H1 (cell line): ENCODE measurements around the gene TMCC1. TPM values are rescaled to one million over a fixed set of nuclear protein-coding genes. Genes with fewer than 3 reads are reported as not detected.

Experiments used
- CTCF ChIA-PET: fragments of 300-600 bp; sonication (Branson Sonifier 250); formaldehyde crosslinking; loops from one replicate; lab custom pipeline; 2021; ENCODE audit not compliant: partially characterized antibody; lab: Charles Lee
- POLR2A ChIA-PET: fragments of 300-600 bp; sonication (Branson Sonifier 250); formaldehyde crosslinking; loops from one replicate; lab custom pipeline; 2021; ENCODE audit warnings: inconsistent platforms; ENCODE audit not compliant: partially characterized antibody; lab: Charles Lee
- DNase-seq, 2 experiments: peaks; one replicate each; pipeline versions ENCODE4 v3.0.0 to v3.0.0-alpha.2; 2010 to 2022; ENCODE audit warnings: low spot score in 2 of 2, low read depth in 1 of 2, mixed read lengths in 1 of 2
- FAIRE-seq: peaks from 2 replicates; lab custom pipeline; 2011; peaks lifted over from hg19 to GRCh38; lab: Jason Lieb, UNC
- H2AFZ ChIP-seq: 2 replicates; pipeline ENCODE4 v1.8.1; 2012; ENCODE audit warnings: low read length, inconsistent platforms
- H2AK5ac ChIP-seq: 2 replicates; pipeline ENCODE4 v1.6.1; 2013; ENCODE audit warnings: low read depth, low read length
- H2BK120ac ChIP-seq: replicated peaks from 2 replicates; pipeline ENCODE3; 2013; ENCODE audit warnings: low read depth, low read length, inconsistent platforms
- H2BK12ac ChIP-seq: 2 replicates; pipeline ENCODE4 v1.6.1; 2013; ENCODE audit warnings: low read depth, low read length
- H2BK15ac ChIP-seq: 2 replicates; pipeline ENCODE4 v1.6.1; 2013; ENCODE audit warnings: low read length
- H2BK20ac ChIP-seq: 2 replicates; pipeline ENCODE4 v1.6.1; 2013; ENCODE audit warnings: low read length
- H2BK5ac ChIP-seq: 2 replicates; pipeline ENCODE4 v1.6.1; 2013; ENCODE audit warnings: low read depth, low read length
- H3K14ac ChIP-seq: 2 replicates; pipeline ENCODE4 v1.6.1; 2013; ENCODE audit warnings: inconsistent platforms; ENCODE audit not compliant: insufficient read length
- H3K18ac ChIP-seq: 2 replicates; pipeline ENCODE4 v1.6.1; 2013; ENCODE audit warnings: low read length; ENCODE audit errors: extremely low read depth
- H3K23ac ChIP-seq: 2 replicates; pipeline ENCODE4 v1.6.1; 2013; ENCODE audit warnings: inconsistent platforms; ENCODE audit not compliant: insufficient read length
- H3K23me2 ChIP-seq: 2 replicates; pipeline ENCODE4 v1.6.1; 2013; ENCODE audit warnings: low read depth, low read length
- H3K27ac ChIP-seq: 2 replicates; pipeline ENCODE4 v1.6.1; 2011; ENCODE audit warnings: low read depth, low read length, inconsistent platforms
- H3K27me3 ChIP-seq, 4 experiments: replicated peaks in 1 of 4; 1 replicate in 1 of 4; 2 replicates in 3 of 4; pipeline versions ENCODE4 v1.6.1 to v1.8.1; 2011 to 2013; ENCODE audit warnings: low read length in 3 of 4, mild to moderate bottlenecking in 3 of 4, inconsistent platforms in 2 of 4, mixed read lengths in 2 of 4, moderate library complexity in 1 of 4; ENCODE audit not compliant: control insufficient read depth in 3 of 4, insufficient read depth in 3 of 4; ENCODE audit errors: extremely low read depth in 1 of 4
- H3K36me3 ChIP-seq, 4 experiments: 2 replicates each; pipeline versions ENCODE4 v1.6.1 to v1.8.1; 2011 to 2013; ENCODE audit warnings: mild to moderate bottlenecking in 4 of 4, low read length in 3 of 4, moderate library complexity in 2 of 4, control low read depth in 1 of 4, inconsistent platforms in 1 of 4; ENCODE audit not compliant: insufficient read depth in 4 of 4, control insufficient read depth in 2 of 4
- H3K4ac ChIP-seq: replicated peaks from 2 replicates; pipeline ENCODE3; 2013; ENCODE audit warnings: low read length, low read depth, mixed read lengths, inconsistent platforms; ENCODE audit not compliant: insufficient read length
- H3K4me1 ChIP-seq, 4 experiments: replicated peaks in 1 of 4; 1 replicate in 1 of 4; 2 replicates in 3 of 4; pipeline versions ENCODE4 v1.6.1 to v1.8.1; 2011 to 2013; ENCODE audit warnings: low read length in 3 of 4, inconsistent platforms in 2 of 4, mixed read lengths in 1 of 4; ENCODE audit not compliant: insufficient read depth in 4 of 4, control insufficient read depth in 3 of 4
- H3K4me2 ChIP-seq, 2 experiments: 2 replicates each; pipeline versions ENCODE4 v1.6.1 to v1.8.1; 2011 to 2013; ENCODE audit warnings: low read depth in 2 of 2, low read length in 2 of 2, control low read depth in 1 of 2, inconsistent platforms in 1 of 2, mild to moderate bottlenecking in 1 of 2; ENCODE audit not compliant: insufficient read depth in 1 of 2
- H3K4me3 ChIP-seq, 4 experiments: fragments of 200-600, 300-600 bp in 1 of 4; sonication (generic), shearing (Covaris generic), sonication (Bioruptor Twin) in 1 of 4; 2 replicates each; pipeline versions ENCODE4 v1.5.1 to v1.8.1; 2011 to 2016; ENCODE audit warnings: low read length in 4 of 4, low read depth in 3 of 4, control low read depth in 2 of 4, inconsistent platforms in 2 of 4, mild to moderate bottlenecking in 2 of 4, mixed read lengths in 1 of 4, moderate library complexity in 1 of 4; ENCODE audit not compliant: insufficient read depth in 2 of 4; ENCODE audit errors: extremely low read depth in 1 of 4
- H3K56ac ChIP-seq: replicated peaks from 2 replicates; pipeline ENCODE3; 2013; ENCODE audit warnings: low read depth, mild to moderate bottlenecking, mixed read lengths, low read length, inconsistent platforms; ENCODE audit not compliant: insufficient read length
- H3K79me1 ChIP-seq: 2 replicates; pipeline ENCODE4 v1.6.1; 2013; ENCODE audit warnings: low read depth, low read length, control low read depth
- H3K79me2 ChIP-seq, 2 experiments: 2 replicates each; pipeline versions ENCODE4 v1.6.1 to v1.8.1; 2012 to 2013; ENCODE audit warnings: low read length in 2 of 2, mild to moderate bottlenecking in 2 of 2, inconsistent platforms in 1 of 2; ENCODE audit not compliant: insufficient read depth in 2 of 2, control insufficient read depth in 1 of 2
- H3K9ac ChIP-seq, 4 experiments: replicated peaks in 1 of 4; 1 replicate in 1 of 4; 2 replicates in 3 of 4; pipeline versions ENCODE4 v1.6.1 to v1.8.1; 2011 to 2013; ENCODE audit warnings: low read depth in 3 of 4, low read length in 3 of 4, control low read depth in 2 of 4, mild to moderate bottlenecking in 2 of 4, moderate library complexity in 2 of 4, inconsistent platforms in 1 of 4; ENCODE audit errors: extremely low read depth in 1 of 4
- H3K9me3 ChIP-seq, 2 experiments: 2 replicates each; pipeline versions ENCODE4 v1.6.1 to v1.8.1; 2012 to 2013; ENCODE audit warnings: mild to moderate bottlenecking in 2 of 2, moderate library complexity in 2 of 2, control low read depth in 1 of 2, inconsistent platforms in 1 of 2, low read depth in 1 of 2, low read length in 1 of 2, mixed read lengths in 1 of 2; ENCODE audit not compliant: insufficient read depth in 2 of 2
- H4K20me1 ChIP-seq, 2 experiments: replicated peaks in 1 of 2; 2 replicates each; pipeline versions ENCODE3 to v1.8.1; 2011 to 2013; ENCODE audit warnings: inconsistent platforms in 2 of 2, low read length in 2 of 2, mild to moderate bottlenecking in 1 of 2; ENCODE audit not compliant: insufficient read depth in 2 of 2, control insufficient read depth in 1 of 2
- H4K5ac ChIP-seq: 2 replicates; pipeline ENCODE4 v1.6.1; 2013; ENCODE audit warnings: low read length, low read depth, mixed read lengths, inconsistent platforms; ENCODE audit not compliant: insufficient read length
- H4K8ac ChIP-seq: 2 replicates; pipeline ENCODE4 v1.8.0; 2013; ENCODE audit warnings: mild to moderate bottlenecking, moderate library complexity, low read length, inconsistent platforms; ENCODE audit not compliant: insufficient read depth; ENCODE audit errors: extremely low read depth
- H4K91ac ChIP-seq: replicated peaks from 2 replicates; pipeline ENCODE3; 2013; ENCODE audit warnings: low read length, mixed read lengths, inconsistent platforms; ENCODE audit not compliant: insufficient read length
- CHD1 ChIP-seq: IDR thresholded peaks from 2 replicates; pipeline ENCODE4 v1.6.1; 2012; ENCODE audit warnings: low read depth, low read length, improper control_type of control experiment
- EZH2 ChIP-seq: fragments of 200-600 bp; sonication (generic); IDR thresholded peaks from 2 replicates; pipeline ENCODE4 v1.7.1; 2012; ENCODE audit warnings: low read depth, mild to moderate bottlenecking, moderate library complexity, low read length, inconsistent platforms; ENCODE audit not compliant: severe bottlenecking
- TAF7 ChIP-seq: optimal IDR thresholded peaks from 2 replicates; pipeline ENCODE3; 2011; ENCODE audit warnings: low read depth, mild to moderate bottlenecking, inconsistent platforms, low read length, moderate library complexity, borderline replicate concordance
- WGBS, 2 experiments: shearing (Covaris generic) in 1 of 2; methylation state at CpG; one replicate each; pipeline versions ENCODE4 v1.1.6 to v1.1.7; 2013 to 2015; ENCODE audit warnings: low lambda C conversion rate in 2 of 2, mixed read lengths in 2 of 2, inconsistent platforms in 1 of 2, low coverage in 1 of 2, missing lambda C conversion rate in 1 of 2; ENCODE audit not compliant: insufficient replicate concordance in 2 of 2, insufficient coverage in 1 of 2, insufficient read length in 1 of 2; ENCODE audit errors: extremely low coverage in 1 of 2, missing lambda C conversion rate in 1 of 2; 5-methylcytosine and 5-hydroxymethylcytosine counted together
- polyA plus RNA-seq, 7 experiments: library from polyadenylated mRNA; depleted of rRNA in 3 of 7; stranded (reverse) in 5 of 7; unstranded in 2 of 7; fragments of >200 nt in 5 of 7; fragments of 200-250 nt in 2 of 7; gene quantifications; 1 replicate in 5 of 7; 2 replicates in 1 of 7; 4 replicates in 1 of 7; pipeline versions ENCODE4 v1.2.1 to v1.2.3, GENCODE V29; 2011 to 2013; ENCODE audit warnings: missing spikeins in 2 of 7, mixed read lengths in 2 of 7
- total RNA-seq: library from RNA; stranded (reverse); fragmentation: NEBNext Ultra II Directional; extraction: Animal tissue kit (Norgen Biotek cat#: 25700); gene quantifications from 2 replicates; pipeline ENCODE4 v1.2.1, GENCODE V29; 2021

The TMCC1 gene
- total and polyA plus RNA-seq, 2 of the 8 experiments (the other 6 are each of a cell fraction or from before 2014, with no cell fraction given) = 10.4 to 27.1 TPM

GRCh38 chr3:129644836-129645235, 248.7 kb downstream of the TMCC1 start:
- H3K4me2 ChIP-seq = no peak overlapping the region
- no peak overlapping the region for H3K4me3 ChIP-seq
- H3K14ac ChIP-seq = no peak overlapping the region
- no peaks in the 10 kb centered on the region for H3K9me3 ChIP-seq
- H2BK12ac ChIP-seq = no peak overlapping the region
- no peak overlapping the region for H4K5ac ChIP-seq
- no peak for DNase-seq
- no peak overlapping the region for H2BK120ac ChIP-seq
- H2AFZ ChIP-seq = no peak overlapping the region
- no peak overlapping the region; the same call in 1 of the 2 replicates for H3K18ac ChIP-seq
- no peak overlapping the region for H2BK15ac ChIP-seq
- H3K56ac ChIP-seq = no peak overlapping the region
- no peak overlapping the region for H3K9ac ChIP-seq
- no peaks in the 10 kb centered on the region for H3K79me1 ChIP-seq
- peaks cover 0 to 2% (median 0%) of the 10 kb centered on the region in 4 experiments; a peak in 1 of 7 replicates for H3K4me1 ChIP-seq
- no peaks in the 10 kb centered on the region for H3K36me3 ChIP-seq
- H3K23ac ChIP-seq = no peak overlapping the region
- H3K23me2 ChIP-seq = no peaks in the 10 kb centered on the region
- ChIA-PET CTCF (interaction anchor here (0.7 to 5.6 kb wide), 2 partner anchors 181 to 273 kb away, joined by 3 to 89 read pairs; no protein-coding TSS in a partner anchor), POLR2A (no interaction called here)
- no peak overlapping the region for H3K27ac ChIP-seq
- no peaks in the 10 kb centered on the region for H4K20me1 ChIP-seq
- H2AK5ac ChIP-seq = no peak overlapping the region
- no peak for FAIRE-seq
- no peak overlapping the region for H4K91ac ChIP-seq
- WGBS, 2 experiments = 75% methylated on average over 3 of the region's 3 CpGs; no CpG with 5 or more reads in 1 of the 2 experiments
- no peaks in the 10 kb centered on the region for H3K79me2 ChIP-seq
- no peak for TF ChIP-seq TAF7
- TF ChIP-seq CHD1 = no peak
- no peak for TF ChIP-seq EZH2
- no peak overlapping the region for H2BK5ac ChIP-seq
- H3K4ac ChIP-seq = no peak overlapping the region
- H2BK20ac ChIP-seq = no peak overlapping the region
- H3K27me3 ChIP-seq = no peaks in the 10 kb centered on the region
- H4K8ac ChIP-seq = no peak overlapping the region
